HCT116 (cell line): ENCODE measurements around the gene GDPD2. TPM values are rescaled to one million over a fixed set of nuclear protein-coding genes. Genes with fewer than 3 reads are reported as not detected.

Source experiments
- ATAC-seq: fragments of 200-7000 bp; cut with Tn5 transposase; 2 replicates; pipeline ENCODE4 v1.9.1; 2020; ENCODE audit warnings: mild to moderate bottlenecking, moderate library complexity
- BruUV-seq: library from RNA; stranded (reverse); fragments of 400-500 nt; replicated peaks from 2 replicates; lab custom pipeline; 2021; lab: Mats Ljungman, UMichigan
- CTCF ChIA-PET: fragments of 300-600 bp; sonication (Branson Sonifier 250); formaldehyde crosslinking; loops from one replicate; lab custom pipeline; 2021; ENCODE audit warnings: antibody characterized with exemption; lab: Charles Lee
- POLR2A ChIA-PET: fragments of 300-600, 350-600 bp; sonication (Branson Sonifier 250); formaldehyde crosslinking; loops from one replicate; lab custom pipeline; 2021; ENCODE audit warnings: antibody characterized with exemption; lab: Charles Lee
- RAD21 ChIA-PET, 2 experiments: fragments of 300-600 bp; sonication (Branson Sonifier 250); formaldehyde crosslinking; loops; one replicate each; lab custom pipeline; 2023; ENCODE audit warnings: low total read pairs in 2 of 2; ENCODE audit not compliant: uncharacterized antibody in 2 of 2, unreplicated experiment in 2 of 2, low non-redundant PET in 1 of 2; lab: Charles Lee
- DNase-seq: peaks from one replicate; pipeline ENCODE4 v3.0.0-alpha.2; 2010; ENCODE audit warnings: low read depth, low spot score
- H2AFZ ChIP-seq: fragments of 200-600 bp; shearing (Covaris generic), sonication (generic); 2 replicates; pipeline ENCODE4 v1.6.1; 2017; ENCODE audit warnings: low read depth, mixed run types, mixed read lengths, antibody characterized with exemption, low read length; ENCODE audit not compliant: poor library complexity, severe bottlenecking
- H3K27ac ChIP-seq: 2 replicates; pipeline ENCODE4 v1.5.1; 2012; ENCODE audit warnings: low read depth, low read length
- H3K27me3 ChIP-seq: fragments of 200-600 bp; sonication (generic); 2 replicates; pipeline ENCODE4 v1.6.1; 2016; ENCODE audit warnings: mixed run types, low read length, mixed read lengths; ENCODE audit not compliant: insufficient read depth
- H3K36me3 ChIP-seq, 2 experiments: fragments of 200-500 bp in 1 of 2; fragments of 200-600 bp in 1 of 2; sonication (Bioruptor generic) in 1 of 2; sonication (generic) in 1 of 2; 2 replicates each; pipeline versions ENCODE4 v1.5.1 to v1.6.1; 2014 to 2016; ENCODE audit warnings: low read length in 2 of 2, inconsistent platforms in 1 of 2, mixed read lengths in 1 of 2, mixed run types in 1 of 2; ENCODE audit not compliant: insufficient read depth in 2 of 2, control insufficient read depth in 1 of 2
- H3K4me1 ChIP-seq, 2 experiments: fragments of 200-600 bp in 1 of 2; sonication (generic) in 1 of 2; 2 replicates each; pipeline versions ENCODE4 v1.5.1 to v1.6.1; 2012 to 2017; ENCODE audit warnings: low read length in 2 of 2, inconsistent platforms in 1 of 2, mild to moderate bottlenecking in 1 of 2, mixed read lengths in 1 of 2, mixed run types in 1 of 2, moderate library complexity in 1 of 2; ENCODE audit not compliant: insufficient read depth in 2 of 2, control insufficient read depth in 1 of 2
- H3K4me2 ChIP-seq: fragments of 200-600 bp; sonication (generic); 2 replicates; pipeline ENCODE4 v1.6.1; 2017; ENCODE audit warnings: mixed run types, low read length, mixed read lengths
- H3K4me3 ChIP-seq, 2 experiments: fragments of 200-600 bp in 1 of 2; sonication (generic) in 1 of 2; replicated peaks in 1 of 2; 2 replicates each; pipeline ENCODE4 v1.5.1; 2011 to 2016; ENCODE audit warnings: low read length in 2 of 2, control low read depth in 1 of 2, low read depth in 1 of 2, mild to moderate bottlenecking in 1 of 2, mixed read lengths in 1 of 2, mixed run types in 1 of 2
- H3K79me2 ChIP-seq: fragments of 200-600 bp; sonication (generic); 2 replicates; pipeline ENCODE4 v1.6.1; 2017; ENCODE audit warnings: mild to moderate bottlenecking, mixed run types, low read length, moderate library complexity, mixed read lengths; ENCODE audit not compliant: insufficient read depth
- H3K9ac ChIP-seq: fragments of 200-600 bp; sonication (generic); 2 replicates; pipeline ENCODE4 v1.6.1; 2016; ENCODE audit warnings: low read length, mixed read lengths
- H3K9me2 ChIP-seq: fragments of 200-600 bp; sonication (generic), shearing (Covaris generic); 2 replicates; pipeline ENCODE4 v1.6.1; 2017; ENCODE audit warnings: mixed run types, mild to moderate bottlenecking, moderate library complexity; ENCODE audit not compliant: insufficient read depth
- H3K9me3 ChIP-seq, 2 experiments: fragments of 200-500 bp in 1 of 2; fragments of 200-600 bp in 1 of 2; sonication (Bioruptor generic) in 1 of 2; sonication (generic) in 1 of 2; 2 replicates each; pipeline ENCODE4 v1.6.1; 2014 to 2017; ENCODE audit warnings: low read length in 2 of 2, mixed read lengths in 2 of 2, inconsistent platforms in 1 of 2, low read depth in 1 of 2, mild to moderate bottlenecking in 1 of 2, mixed run types in 1 of 2, moderate library complexity in 1 of 2; ENCODE audit not compliant: control insufficient read depth in 1 of 2, insufficient read depth in 1 of 2
- H4K20me1 ChIP-seq: fragments of 200-600 bp; sonication (generic), shearing (Covaris generic); 2 replicates; pipeline ENCODE4 v1.6.1; 2017; ENCODE audit warnings: mixed run types, mild to moderate bottlenecking, moderate library complexity; ENCODE audit not compliant: insufficient read depth
- CBX3 ChIP-seq: IDR thresholded peaks from 2 replicates; pipeline ENCODE4 v1.6.1; 2012; ENCODE audit warnings: low read depth
- EGR1 ChIP-seq: IDR thresholded peaks from 2 replicates; pipeline ENCODE4 v1.6.1; 2012; ENCODE audit warnings: low read depth
- EZH2phosphoT487 ChIP-seq: fragments of 200-600 bp; IDR thresholded peaks from 2 replicates; pipeline ENCODE4 v1.6.1; 2018; ENCODE audit warnings: antibody characterized with exemption, borderline replicate concordance
- FOSL1 ChIP-seq: IDR thresholded peaks from 2 replicates; pipeline ENCODE4 v1.6.1; 2012; ENCODE audit warnings: low read depth
- JUND ChIP-seq: IDR thresholded peaks from 2 replicates; pipeline ENCODE4 v1.6.1; 2012
- POLR2A ChIP-seq: IDR thresholded peaks from 2 replicates; pipeline ENCODE4 v1.7.0; 2011; ENCODE audit warnings: borderline replicate concordance; ENCODE audit not compliant: insufficient read depth, insufficient read length; ENCODE audit errors: extremely low read depth
- RAD21 ChIP-seq: IDR thresholded peaks from 2 replicates; pipeline ENCODE4 v1.6.1; 2012; ENCODE audit warnings: low read depth, mild to moderate bottlenecking
- SIN3A ChIP-seq: IDR thresholded peaks from 2 replicates; pipeline ENCODE4 v1.6.1; 2012; ENCODE audit warnings: low read depth
- SP1 ChIP-seq: IDR thresholded peaks from 2 replicates; pipeline ENCODE4 v1.6.1; 2012; ENCODE audit warnings: low read depth
- ZFX ChIP-seq: fragments of 450-650 bp; IDR thresholded peaks from 2 replicates; pipeline ENCODE4 v1.6.1; 2017
- intact Hi-C: fragments of 100-400 bp; cut with micrococcal nuclease; formaldehyde crosslinking; loops from 2 replicates; pipeline ENCODE4 v1.10.0; 2022
- total RNA-seq: library from RNA; stranded (reverse); gene quantifications from one replicate; pipeline ENCODE4 v1.2.1, GENCODE V29; 2021; ENCODE audit not compliant: unreplicated experiment
- TF ChIP-seq, protein P1 (sequence below): IDR thresholded peaks from 2 replicates; pipeline ENCODE4 v1.6.1; 2011; ENCODE audit warnings: mild to moderate bottlenecking, low read length, moderate library complexity; ENCODE audit not compliant: insufficient replicate concordance; ENCODE audit errors: extremely low read depth
- TF ChIP-seq, protein P2 (sequence below), 3 experiments: fragments of 200-600 bp in 1 of 3; sonication (generic) in 1 of 3; IDR thresholded peaks in 2 of 3; conservative IDR thresholded peaks in 1 of 3; 2 replicates each; pipeline ENCODE4 v1.5.1; 2012 to 2017; ENCODE audit warnings: low read depth in 2 of 3, low read length in 2 of 3, antibody characterized with exemption in 1 of 3, borderline replicate concordance in 1 of 3, control low read depth in 1 of 3, mild to moderate bottlenecking in 1 of 3, mixed read lengths in 1 of 3, mixed run types in 1 of 3, moderate library complexity in 1 of 3; ENCODE audit not compliant: insufficient read depth in 1 of 3

The GDPD2 gene
- total RNA-seq, 1 experiment from 2014 or later: not detected

DNA sequence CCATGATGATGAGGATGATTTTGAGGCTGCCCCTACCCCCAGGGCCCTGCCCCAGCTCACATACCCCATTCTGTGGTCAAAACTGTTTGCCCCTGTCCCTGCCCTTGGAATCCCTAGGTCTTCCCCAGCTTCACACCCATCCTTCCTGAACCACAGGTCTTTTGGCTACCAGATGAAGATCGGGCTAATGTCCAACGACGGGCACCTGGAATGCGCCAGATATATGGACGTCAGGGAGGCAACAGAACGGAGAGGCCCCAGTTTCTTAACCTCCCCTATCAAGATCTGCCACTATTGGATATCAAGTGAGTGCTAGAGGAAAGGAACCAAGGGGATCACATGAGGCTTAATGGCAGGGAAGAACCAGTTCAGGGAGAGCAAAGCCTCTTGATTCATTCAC is 6.6 kb downstream of the GDPD2 start (continued):
- TF ChIP-seq, protein P1, sequence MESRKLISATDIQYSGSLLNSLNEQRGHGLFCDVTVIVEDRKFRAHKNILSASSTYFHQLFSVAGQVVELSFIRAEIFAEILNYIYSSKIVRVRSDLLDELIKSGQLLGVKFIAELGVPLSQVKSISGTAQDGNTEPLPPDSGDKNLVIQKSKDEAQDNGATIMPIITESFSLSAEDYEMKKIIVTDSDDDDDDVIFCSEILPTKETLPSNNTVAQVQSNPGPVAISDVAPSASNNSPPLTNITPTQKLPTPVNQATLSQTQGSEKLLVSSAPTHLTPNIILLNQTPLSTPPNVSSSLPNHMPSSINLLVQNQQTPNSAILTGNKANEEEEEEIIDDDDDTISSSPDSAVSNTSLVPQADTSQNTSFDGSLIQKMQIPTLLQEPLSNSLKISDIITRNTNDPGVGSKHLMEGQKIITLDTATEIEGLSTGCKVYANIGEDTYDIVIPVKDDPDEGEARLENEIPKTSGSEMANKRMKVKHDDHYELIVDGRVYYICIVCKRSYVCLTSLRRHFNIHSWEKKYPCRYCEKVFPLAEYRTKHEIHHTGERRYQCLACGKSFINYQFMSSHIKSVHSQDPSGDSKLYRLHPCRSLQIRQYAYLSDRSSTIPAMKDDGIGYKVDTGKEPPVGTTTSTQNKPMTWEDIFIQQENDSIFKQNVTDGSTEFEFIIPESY: no peak

DNA sequence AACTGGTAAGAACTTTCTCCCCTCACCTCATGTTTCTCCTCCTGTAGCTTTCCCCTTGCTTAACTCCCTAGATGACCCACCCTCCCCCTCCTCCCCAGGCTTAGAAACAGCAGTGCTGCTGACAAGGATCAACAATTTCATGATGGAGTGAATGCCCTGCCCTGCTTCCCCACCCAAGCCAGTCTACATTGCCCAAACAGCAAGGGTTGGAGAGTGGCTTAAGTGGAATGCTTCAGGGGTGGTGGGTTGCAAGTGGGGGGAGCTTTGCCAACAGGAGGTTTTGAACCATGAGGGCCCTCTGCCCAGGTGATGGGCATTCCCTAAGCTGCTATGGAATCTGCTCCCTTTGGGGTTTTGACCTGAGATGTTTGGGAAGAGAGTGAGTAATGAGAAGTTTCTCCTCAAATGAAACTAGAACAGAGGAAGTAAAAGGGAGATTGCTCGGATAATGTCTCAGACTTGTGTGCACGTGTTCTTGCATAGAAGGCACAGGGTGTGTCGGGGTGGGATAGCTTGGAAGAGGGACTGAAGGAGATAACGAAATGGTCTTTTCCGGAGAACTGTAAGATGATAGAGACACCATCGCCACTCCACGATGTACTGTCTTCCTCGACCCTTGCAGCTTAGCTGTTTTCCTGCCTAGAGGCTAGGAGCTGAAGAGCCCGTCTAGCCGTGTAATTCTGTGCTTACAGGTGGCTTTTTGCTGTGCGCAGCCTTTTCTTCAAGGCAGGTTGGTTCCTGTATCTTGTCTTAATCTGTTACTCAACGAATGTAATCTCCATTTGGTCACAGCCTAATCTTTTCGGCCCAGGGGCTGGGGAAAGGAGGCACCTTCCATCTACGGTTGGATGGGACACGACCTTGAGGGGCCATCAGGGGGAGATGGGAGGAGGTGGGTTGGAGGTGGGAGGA is 10.1 kb downstream of the GDPD2 start:
- Histone ChIP-seq H3K9me2 (no peaks in the 10 kb centered on the region), H3K36me3 (no peaks in the 10 kb centered on the region), H3K4me2 (peak overlapping the region; percentile 91), H3K9ac (peak overlapping the region; percentile 64), H3K4me3 (peak overlapping the region; percentile 51 to 66), H3K27me3 (no peaks in the 10 kb centered on the region), H3K9me3 (no peaks in the 10 kb centered on the region), H3K79me2 (no peaks in the 10 kb centered on the region), H4K20me1 (no peaks in the 10 kb centered on the region), H3K27ac (peak overlapping the region; percentile 71), H2AFZ (no peak overlapping the region), H3K4me1 (peaks cover 2 to 22% of the 10 kb centered on the region in 2 experiments; a peak in 2 of 4 replicates)
- intact Hi-C loops: no loop called here
- DNase-seq: no peak
- ChIA-PET RAD21 (no interaction called here), CTCF (interaction anchor here (0.6 to 1.5 kb wide), 6 partner anchors 10 to 336 kb away, joined by 3 to 8 read pairs (median 3); partner anchors contain the start of genes GDPD2 and IGBP1), POLR2A (no interaction called here)
- ATAC-seq: no peak
- TF ChIP-seq JUND (no peak), EGR1 (no peak), FOSL1 (no peak), CBX3 (no peak), POLR2A (no peak), SP1 (no peak), EZH2phosphoT487 (no peak), ZFX (no peak), SIN3A (no peak), RAD21 (no peak)
- TF ChIP-seq, protein P2, sequence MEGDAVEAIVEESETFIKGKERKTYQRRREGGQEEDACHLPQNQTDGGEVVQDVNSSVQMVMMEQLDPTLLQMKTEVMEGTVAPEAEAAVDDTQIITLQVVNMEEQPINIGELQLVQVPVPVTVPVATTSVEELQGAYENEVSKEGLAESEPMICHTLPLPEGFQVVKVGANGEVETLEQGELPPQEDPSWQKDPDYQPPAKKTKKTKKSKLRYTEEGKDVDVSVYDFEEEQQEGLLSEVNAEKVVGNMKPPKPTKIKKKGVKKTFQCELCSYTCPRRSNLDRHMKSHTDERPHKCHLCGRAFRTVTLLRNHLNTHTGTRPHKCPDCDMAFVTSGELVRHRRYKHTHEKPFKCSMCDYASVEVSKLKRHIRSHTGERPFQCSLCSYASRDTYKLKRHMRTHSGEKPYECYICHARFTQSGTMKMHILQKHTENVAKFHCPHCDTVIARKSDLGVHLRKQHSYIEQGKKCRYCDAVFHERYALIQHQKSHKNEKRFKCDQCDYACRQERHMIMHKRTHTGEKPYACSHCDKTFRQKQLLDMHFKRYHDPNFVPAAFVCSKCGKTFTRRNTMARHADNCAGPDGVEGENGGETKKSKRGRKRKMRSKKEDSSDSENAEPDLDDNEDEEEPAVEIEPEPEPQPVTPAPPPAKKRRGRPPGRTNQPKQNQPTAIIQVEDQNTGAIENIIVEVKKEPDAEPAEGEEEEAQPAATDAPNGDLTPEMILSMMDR (IDR thresholded peaks at IDR 0.05 in 2 of 3, conservative IDR thresholded peaks at IDR 0.05 in 1 of 3; ENCODE audit: borderline replicate concordance in 1 of 3, insufficient read depth in 1 of 3, low read depth in 2 of 3, low read length in 2 of 3): no peak
- no TSS peak for BruUV-seq
